NCI-H1436 (cell line): ENCODE results near the gene PPP6R3.
"Not testable (repeated sequence)": the region's sequence is repeated elsewhere in the genome, so short reads cannot be mapped to it uniquely, and the experiment has no call there.

ENCODE experiments used
- DNase-seq: peaks from one replicate; lab custom pipeline; 2025; lab: John Stamatoyannopoulos, UW

PPP6R3 gene

GRCh38 chr11:68601147-68601546 is 140.6 kb downstream of the PPP6R3 start:
- no peak for DNase-seq

GRCh38 chr11:68609761-68610160 is 149.2 kb downstream of the PPP6R3 start:
- DNase-seq = no peak

GRCh38 chr11:68610452-68611116 is 150.0 kb downstream of the PPP6R3 start:
- no peak for DNase-seq

- DNase-seq = no peak
These were observed 155.1 kb downstream of the PPP6R3 start for GRCh38 chr11:68615657-68616056.

- no peak for DNase-seq
These were observed 157.6 kb downstream of the PPP6R3 start for GRCh38 chr11:68617925-68618809.

- DNase-seq = no peak
These were observed 161.3 kb downstream of the PPP6R3 start for GRCh38 chr11:68621826-68622225.

GRCh38 chr11:68623706-68624105 is 163.2 kb downstream of the PPP6R3 start:
- not testable (repeated sequence) for DNase-seq

- not testable (repeated sequence) for DNase-seq
These were observed 164.5 kb downstream of the PPP6R3 start for GRCh38 chr11:68625069-68625468.

GRCh38 chr11:68626236-68626635 is 165.7 kb downstream of the PPP6R3 start:
- DNase-seq = not testable (repeated sequence)

GRCh38 chr11:68628837-68629236 is 168.3 kb downstream of the PPP6R3 start:
- not testable (repeated sequence) for DNase-seq

GRCh38 chr11:68632375-68632774 is 171.8 kb downstream of the PPP6R3 start:
- DNase-seq = not testable (repeated sequence)

- peak; percentile 68 for DNase-seq
These were observed 172.2 kb downstream of the PPP6R3 start for GRCh38 chr11:68632802-68633201.

GRCh38 chr11:68634606-68635005 is 174.1 kb downstream of the PPP6R3 start:
- DNase-seq = not testable (repeated sequence)

GRCh38 chr11:68635172-68635571 is 174.6 kb downstream of the PPP6R3 start:
- DNase-seq = not testable (repeated sequence)

GRCh38 chr11:68635883-68636282 is 175.3 kb downstream of the PPP6R3 start:
- not testable (repeated sequence) for DNase-seq

- not testable (repeated sequence) for DNase-seq
These were observed 178.8 kb downstream of the PPP6R3 start for GRCh38 chr11:68639322-68639721.

GRCh38 chr11:68641880-68642279 is 181.3 kb downstream of the PPP6R3 start:
- DNase-seq = no peak

GRCh38 chr11:68643585-68643984 is 183.0 kb downstream of the PPP6R3 start:
- DNase-seq = no peak

- DNase-seq = no peak
These were observed 186.3 kb downstream of the PPP6R3 start for GRCh38 chr11:68646832-68647231.

GRCh38 chr11:68649851-68650555 is 189.5 kb downstream of the PPP6R3 start:
- no peak for DNase-seq

GRCh38 chr11:68650801-68651200 is 190.2 kb downstream of the PPP6R3 start:
- DNase-seq = no peak

GRCh38 chr11:68651208-68651984 is 190.8 kb downstream of the PPP6R3 start:
- no peak for DNase-seq
